H9 (cell line): ENCODE data around the gene CACNB2. TPM values are rescaled to one million over a fixed set of nuclear protein-coding genes. Genes with fewer than 3 reads are reported as not detected.

Experiments used
- DNase-seq: peaks from one replicate; pipeline ENCODE4 v3.0.0-alpha.2; 2017
- H2AFZ ChIP-seq: one replicate; pipeline ENCODE4 v1.6.1; 2013; ENCODE audit warnings: mild to moderate bottlenecking, low read length, control low read depth, moderate library complexity
- H2AK5ac ChIP-seq: 2 replicates; pipeline ENCODE4 v1.6.1; 2013; ENCODE audit warnings: low read length, control low read depth, mixed read lengths; ENCODE audit not compliant: insufficient read length
- H2BK120ac ChIP-seq: one replicate; pipeline ENCODE4 v1.6.1; 2013; ENCODE audit warnings: low read depth, mild to moderate bottlenecking, low read length, control low read depth, inconsistent platforms; ENCODE audit not compliant: poor library complexity, severe bottlenecking
- H2BK12ac ChIP-seq: 2 replicates; pipeline ENCODE4 v1.6.1; 2013; ENCODE audit warnings: low read length, control low read depth, mixed read lengths, low read depth; ENCODE audit not compliant: insufficient read length
- H2BK15ac ChIP-seq: 2 replicates; pipeline ENCODE4 v1.6.1; 2013; ENCODE audit warnings: low read depth, low read length, control low read depth
- H2BK20ac ChIP-seq: one replicate; pipeline ENCODE4 v1.6.1; 2013; ENCODE audit warnings: low read depth, mild to moderate bottlenecking, low read length, control low read depth, inconsistent platforms; ENCODE audit not compliant: poor library complexity, severe bottlenecking
- H2BK5ac ChIP-seq: 2 replicates; pipeline ENCODE4 v1.6.1; 2013; ENCODE audit warnings: low read length, control low read depth, mixed read lengths; ENCODE audit not compliant: insufficient read length
- H3K14ac ChIP-seq: 2 replicates; pipeline ENCODE4 v1.6.1; 2013; ENCODE audit warnings: low read length, control low read depth; ENCODE audit not compliant: insufficient read depth
- H3K18ac ChIP-seq: 2 replicates; pipeline ENCODE4 v1.6.1; 2013; ENCODE audit warnings: low read depth, mild to moderate bottlenecking, mixed read lengths, low read length, control low read depth; ENCODE audit not compliant: insufficient read length
- H3K23ac ChIP-seq: 2 replicates; pipeline ENCODE4 v1.6.1; 2013; ENCODE audit warnings: low read length, control low read depth, mixed read lengths, low read depth; ENCODE audit not compliant: insufficient read length
- H3K23me2 ChIP-seq: 2 replicates; pipeline ENCODE4 v1.6.1; 2013; ENCODE audit warnings: low read depth, mild to moderate bottlenecking, mixed read lengths, low read length, control low read depth; ENCODE audit not compliant: insufficient read length, poor library complexity, severe bottlenecking
- H3K27ac ChIP-seq: 2 replicates; pipeline ENCODE4 v1.5.1; 2013; ENCODE audit warnings: low read length, control low read depth, mixed read lengths, low read depth; ENCODE audit not compliant: insufficient read length
- H3K27me3 ChIP-seq: 2 replicates; pipeline ENCODE4 v1.6.1; 2013; ENCODE audit warnings: low read length, control low read depth, inconsistent platforms; ENCODE audit not compliant: insufficient read depth
- H3K4ac ChIP-seq: 2 replicates; pipeline ENCODE4 v1.6.1; 2013; ENCODE audit warnings: low read depth, mild to moderate bottlenecking, control low read depth, inconsistent platforms, low read length, moderate library complexity
- H3K4me1 ChIP-seq: 2 replicates; pipeline ENCODE4 v1.6.1; 2013; ENCODE audit warnings: low read length, control low read depth, inconsistent platforms; ENCODE audit not compliant: insufficient read depth
- H3K4me2 ChIP-seq: 2 replicates; pipeline ENCODE4 v1.6.1; 2013; ENCODE audit warnings: low read length, control low read depth, mixed read lengths; ENCODE audit not compliant: insufficient read length, insufficient read depth
- H3K56ac ChIP-seq: 2 replicates; pipeline ENCODE4 v1.6.1; 2013; ENCODE audit warnings: low read depth, mild to moderate bottlenecking, mixed read lengths, low read length, control low read depth; ENCODE audit not compliant: insufficient read length
- H3K79me1 ChIP-seq: 2 replicates; pipeline ENCODE4 v1.6.1; 2013; ENCODE audit warnings: low read depth, mild to moderate bottlenecking, moderate library complexity, low read length, control low read depth, inconsistent platforms; ENCODE audit not compliant: insufficient read depth, poor library complexity, severe bottlenecking
- H3K79me2 ChIP-seq: 2 replicates; pipeline ENCODE4 v1.6.1; 2013; ENCODE audit warnings: low read length, control low read depth, inconsistent platforms; ENCODE audit not compliant: insufficient read depth
- H3K9ac ChIP-seq: 2 replicates; pipeline ENCODE4 v1.6.1; 2013; ENCODE audit warnings: low read length, control low read depth, mixed read lengths; ENCODE audit not compliant: insufficient read length; ENCODE audit errors: extremely low read depth
- H3K9me3 ChIP-seq: one replicate; pipeline ENCODE4 v1.6.1; 2013; ENCODE audit warnings: low read depth, low read length, inconsistent platforms; ENCODE audit not compliant: control insufficient read depth
- H3T11ph ChIP-seq: one replicate; pipeline ENCODE4 v1.6.1; 2013; ENCODE audit warnings: mild to moderate bottlenecking, low read length, control low read depth, inconsistent platforms
- H4K20me1 ChIP-seq: one replicate; pipeline ENCODE4 v1.6.1; 2013; ENCODE audit not compliant: control insufficient read depth, insufficient read length, insufficient read depth
- H4K5ac ChIP-seq: 2 replicates; pipeline ENCODE4 v1.6.1; 2013; ENCODE audit warnings: low read depth, mild to moderate bottlenecking, mixed read lengths, low read length, control low read depth; ENCODE audit not compliant: insufficient read length
- H4K8ac ChIP-seq: replicated peaks from 2 replicates; pipeline ENCODE4 v1.6.1; 2013; ENCODE audit warnings: low read length, control low read depth, mixed read lengths, low read depth; ENCODE audit not compliant: insufficient read length
- H4K91ac ChIP-seq: 2 replicates; pipeline ENCODE4 v1.6.1; 2013; ENCODE audit warnings: low read depth, mild to moderate bottlenecking, moderate library complexity, mixed read lengths, low read length, control low read depth; ENCODE audit not compliant: insufficient read length
- H3K27ac Mint-ChIP-seq, 3 experiments: 2 replicates in 2 of 3; 3 replicates in 1 of 3; pipeline ENCODE4 v1.8.0; 2020 to 2021; ENCODE audit warnings: mixed read lengths in 3 of 3, mild to moderate bottlenecking in 1 of 3, moderate library complexity in 1 of 3
- H3K27me3 Mint-ChIP-seq: 2 replicates; pipeline ENCODE4 v1.8.0; 2021; ENCODE audit warnings: low read depth, mild to moderate bottlenecking, moderate library complexity, mixed read lengths
- H3K36me3 Mint-ChIP-seq, 3 experiments: 2 replicates in 2 of 3; 3 replicates in 1 of 3; pipeline ENCODE4 v1.8.0; 2020 to 2021; ENCODE audit warnings: low read depth in 3 of 3, mixed read lengths in 3 of 3; ENCODE audit not compliant: insufficient read depth in 1 of 3
- H3K4me1 Mint-ChIP-seq, 2 experiments: 2 replicates each; pipeline ENCODE4 v1.8.0; 2020; ENCODE audit warnings: mixed read lengths in 2 of 2
- H3K4me3 Mint-ChIP-seq, 2 experiments: 2 replicates in 1 of 2; 3 replicates in 1 of 2; pipeline ENCODE4 v1.8.0; 2020 to 2021; ENCODE audit warnings: mild to moderate bottlenecking in 2 of 2, mixed read lengths in 2 of 2, moderate library complexity in 1 of 2
- H3K9me3 Mint-ChIP-seq, 2 experiments: 2 replicates in 1 of 2; 3 replicates in 1 of 2; pipeline ENCODE4 v1.8.0; 2020; ENCODE audit warnings: mild to moderate bottlenecking in 2 of 2, mixed read lengths in 2 of 2, moderate library complexity in 1 of 2
- WGBS: extraction: QIAGEN DNeasy Blood & Tissue Kit; methylation state at CpG from one replicate; pipeline ENCODE4 v1.1.7; 2013; ENCODE audit warnings: missing lambda C conversion rate, low lambda C conversion rate, mixed read lengths; ENCODE audit not compliant: insufficient read length; ENCODE audit errors: extremely low coverage; 5-methylcytosine and 5-hydroxymethylcytosine counted together
- total RNA-seq: library from RNA; stranded (reverse); gene quantifications from 2 replicates; pipeline ENCODE4 v1.2.1, GENCODE V29; 2021
- TF ChIP-seq, protein P1 (sequence below): fragments of 200-600 bp; sonication (generic); conservative IDR thresholded peaks from 3 replicates; pipeline ENCODE4 v1.8.0; 2021; ENCODE audit warnings: antibody characterized with exemption, mild to moderate bottlenecking

Gene CACNB2
- total RNA-seq, 1 experiment from 2014 or later = 2.6 TPM

DNA sequence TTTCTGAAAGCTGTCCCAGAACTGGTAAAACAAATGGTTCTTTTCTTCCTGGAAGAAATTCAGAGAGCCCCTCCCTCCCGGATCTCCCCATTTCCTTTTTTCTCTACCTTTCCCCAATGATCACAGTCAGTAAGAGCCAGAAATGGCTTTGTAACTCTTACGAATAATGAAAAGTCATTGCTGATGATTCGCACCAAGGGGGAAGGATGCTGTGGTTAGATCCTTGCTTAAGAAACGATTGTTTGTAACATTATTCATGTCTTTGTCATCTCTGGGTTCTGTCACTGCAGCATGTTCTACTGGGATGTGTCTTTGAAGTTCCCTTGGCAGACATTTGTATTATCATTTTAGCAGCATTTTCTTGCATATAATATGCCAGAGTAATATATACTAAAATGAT, 138.9 kb downstream of the CACNB2 start:
- H3K9me3 Mint-ChIP-seq = no peaks in the 10 kb centered on the region
- WGBS = no CpG with 5 or more reads among the region's 4 CpGs

More for the DNA sequence above, 138.9 kb downstream of the CACNB2 start:
- H3K27me3 Mint-ChIP-seq = no peaks in the 10 kb centered on the region
- Histone ChIP-seq H3K14ac (no peak overlapping the region), H2BK20ac (no peak overlapping the region), H4K20me1 (no peaks in the 10 kb centered on the region), H3K56ac (no peak overlapping the region), H3K27ac (no peak overlapping the region), H3K27me3 (no peaks in the 10 kb centered on the region), H4K8ac (no peak overlapping the region), H2BK15ac (no peak overlapping the region), H3K18ac (no peak overlapping the region), H2BK5ac (no peak overlapping the region), H3K4me2 (no peak overlapping the region), H3K23ac (no peak overlapping the region), H2BK12ac (no peak overlapping the region), H3K79me2 (no peaks in the 10 kb centered on the region), H3K9me3 (no peaks in the 10 kb centered on the region), H2BK120ac (no peak overlapping the region), H3K23me2 (no peaks in the 10 kb centered on the region), H3K4me1 (no peaks in the 10 kb centered on the region), H2AK5ac (no peak overlapping the region), H3K4ac (no peak overlapping the region), H4K5ac (no peak overlapping the region), H3K9ac (no peak overlapping the region), H3K79me1 (no peaks in the 10 kb centered on the region), H2AFZ (no peak overlapping the region), H4K91ac (no peak overlapping the region), H3T11ph (no peak overlapping the region)
- DNase-seq = no peak
- H3K27ac Mint-ChIP-seq = no peak overlapping the region
- peaks cover 4 to 5% of the 10 kb centered on the region in 2 experiments for H3K4me1 Mint-ChIP-seq
- no peak overlapping the region for H3K4me3 Mint-ChIP-seq
- no peaks in the 10 kb centered on the region for H3K36me3 Mint-ChIP-seq
- TF ChIP-seq, protein P1, sequence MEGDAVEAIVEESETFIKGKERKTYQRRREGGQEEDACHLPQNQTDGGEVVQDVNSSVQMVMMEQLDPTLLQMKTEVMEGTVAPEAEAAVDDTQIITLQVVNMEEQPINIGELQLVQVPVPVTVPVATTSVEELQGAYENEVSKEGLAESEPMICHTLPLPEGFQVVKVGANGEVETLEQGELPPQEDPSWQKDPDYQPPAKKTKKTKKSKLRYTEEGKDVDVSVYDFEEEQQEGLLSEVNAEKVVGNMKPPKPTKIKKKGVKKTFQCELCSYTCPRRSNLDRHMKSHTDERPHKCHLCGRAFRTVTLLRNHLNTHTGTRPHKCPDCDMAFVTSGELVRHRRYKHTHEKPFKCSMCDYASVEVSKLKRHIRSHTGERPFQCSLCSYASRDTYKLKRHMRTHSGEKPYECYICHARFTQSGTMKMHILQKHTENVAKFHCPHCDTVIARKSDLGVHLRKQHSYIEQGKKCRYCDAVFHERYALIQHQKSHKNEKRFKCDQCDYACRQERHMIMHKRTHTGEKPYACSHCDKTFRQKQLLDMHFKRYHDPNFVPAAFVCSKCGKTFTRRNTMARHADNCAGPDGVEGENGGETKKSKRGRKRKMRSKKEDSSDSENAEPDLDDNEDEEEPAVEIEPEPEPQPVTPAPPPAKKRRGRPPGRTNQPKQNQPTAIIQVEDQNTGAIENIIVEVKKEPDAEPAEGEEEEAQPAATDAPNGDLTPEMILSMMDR = no peak
